Tibial nerve (tissue), 4 donors: Measurements from ENCODE around the gene RAI14. TPM values are rescaled to one million over a fixed set of nuclear protein-coding genes. Genes with fewer than 3 reads are reported as not detected.

ENCODE experiments used
- DNase-seq, 2 donors: peaks; one replicate each; pipeline ENCODE4 v3.0.0-alpha.2; 2019; ENCODE audit warnings: low spot score in 2 of 2
- H3K27ac ChIP-seq, 4 donors: fragments of 200-600 bp; sonication (generic) in 3 of 4; one replicate each; pipeline ENCODE4 v1.5.1; 2017 to 2019; ENCODE audit warnings: mild to moderate bottlenecking in 1 of 4
- H3K27me3 ChIP-seq, 2 donors: fragments of 200-600 bp; sonication (generic) in 1 of 2; one replicate each; pipeline versions ENCODE4 v1.5.1 to v1.6.0; 2017 to 2019
- H3K36me3 ChIP-seq, 3 donors: fragments of 200-600 bp; sonication (generic); one replicate each; pipeline ENCODE4 v1.5.1; 2018 to 2019
- H3K4me1 ChIP-seq, 4 donors: fragments of 200-600 bp; sonication (generic) in 3 of 4; one replicate each; pipeline ENCODE4 v1.5.1; 2017 to 2019
- H3K4me3 ChIP-seq, 4 donors: fragments of 200-600 bp; sonication (generic) in 3 of 4; one replicate each; pipeline ENCODE4 v1.5.1; 2017 to 2019; ENCODE audit warnings: mild to moderate bottlenecking in 1 of 4, moderate library complexity in 1 of 4
- H3K9me3 ChIP-seq, 4 donors: fragments of 200-600 bp; sonication (generic) in 3 of 4; one replicate each; pipeline ENCODE4 v1.5.1; 2017 to 2019
- CTCF ChIP-seq, 5 experiments: fragments of 200-600 bp in 3 of 5; fragments of 450-650 bp in 2 of 5; sonication (generic) in 3 of 5; IDR thresholded peaks; one replicate each; pipeline ENCODE4 v1.5.1; 2016 to 2019; ENCODE audit warnings: antibody characterized with exemption in 5 of 5, mild to moderate bottlenecking in 3 of 5, moderate library complexity in 2 of 5
- EP300 ChIP-seq, 2 donors: sonication (generic); formaldehyde crosslinking; IDR thresholded peaks; one replicate each; pipeline ENCODE4 v1.6.1; 2017; ENCODE audit warnings: antibody characterized with exemption in 2 of 2, mild to moderate bottlenecking in 1 of 2
- POLR2A ChIP-seq, 2 donors: fragments of 450-650 bp; IDR thresholded peaks; one replicate each; pipeline ENCODE4 v1.6.1; 2017; ENCODE audit warnings: antibody characterized with exemption in 2 of 2, mild to moderate bottlenecking in 2 of 2, moderate library complexity in 2 of 2
- WGBS, 2 donors: methylation state at CpG; one replicate each; pipeline ENCODE4 v1.1.5; 2018; 5-methylcytosine and 5-hydroxymethylcytosine counted together
- total RNA-seq, 4 donors: library from RNA; depleted of rRNA; stranded (reverse); fragments of >200 nt; gene quantifications; one replicate each; pipeline ENCODE4 v1.1.0, GENCODE V29; 2016

Gene RAI14
- total RNA-seq, 4 donors from 2014 or later = 42.8 to 72.2 (median 68.0) TPM

GRCh38 chr5:34691326-34691725, 35.2 kb downstream of the RAI14 start:
- DNase-seq = no peak
- no peak for TF ChIP-seq POLR2A (IDR thresholded peaks at IDR 0.05)
- TF ChIP-seq CTCF (IDR thresholded peaks at IDR 0.05) = no peak
- WGBS, 2 donors = 48 to 54% methylated on average over 6 of the region's 6 CpGs
- no peaks in the 10 kb centered on the region for H3K27me3 ChIP-seq
- no peak overlapping the region for H3K27ac ChIP-seq
- peaks cover 0 to 7% (median 0%) of the 10 kb centered on the region in 3 donors for H3K36me3 ChIP-seq
- H3K9me3 ChIP-seq = no peaks in the 10 kb centered on the region
- H3K4me3 ChIP-seq = no peak overlapping the region
- peaks cover 0 to 74% (median 27%) of the 10 kb centered on the region in 4 donors for H3K4me1 ChIP-seq

- Histone ChIP-seq H3K27me3 (no peaks in the 10 kb centered on the region), H3K9me3 (no peaks in the 10 kb centered on the region), H3K4me3 (no peak overlapping the region), H3K4me1 (peaks cover 0 to 67% (median 23%) of the 10 kb centered on the region in 4 donors), H3K36me3 (peaks cover 0 to 7% (median 0%) of the 10 kb centered on the region in 3 donors), H3K27ac (no peak overlapping the region)
- DNase-seq = no peak
- no peak for TF ChIP-seq EP300 (IDR thresholded peaks at IDR 0.05)
- no peak for TF ChIP-seq CTCF (IDR thresholded peaks at IDR 0.05)
- TF ChIP-seq POLR2A (IDR thresholded peaks at IDR 0.05) = no peak
- WGBS, 2 donors = 89 to 95% methylated on average over 6 of the region's 6 CpGs
Measured at GRCh38 chr5:34692786-34693185, 36.7 kb downstream of the RAI14 start.

GRCh38 chr5:34694012-34694411, 37.9 kb downstream of the RAI14 start:
- H3K27me3 ChIP-seq = no peaks in the 10 kb centered on the region
- TF ChIP-seq EP300 (IDR thresholded peaks at IDR 0.05) (no peak), POLR2A (IDR thresholded peaks at IDR 0.05) (no peak), CTCF (IDR thresholded peaks at IDR 0.05) (no peak)
- H3K27ac ChIP-seq = peak overlapping the region in 3 of 4 donors; percentile 5 to 83 (median 69)
- peaks cover 0 to 8% (median 0%) of the 10 kb centered on the region in 3 donors for H3K36me3 ChIP-seq
- 81 to 91% methylated on average over 1 of the region's 1 CpG for WGBS, 2 donors
- H3K9me3 ChIP-seq = no peaks in the 10 kb centered on the region
- no peak for DNase-seq
- peaks cover 0 to 62% (median 19%) of the 10 kb centered on the region in 4 donors for H3K4me1 ChIP-seq
- no peak overlapping the region for H3K4me3 ChIP-seq

GRCh38 chr5:34694685-34695084, 38.6 kb downstream of the RAI14 start:
- Histone ChIP-seq H3K9me3 (no peaks in the 10 kb centered on the region), H3K4me3 (no peak overlapping the region), H3K4me1 (peaks cover 0 to 69% (median 19%) of the 10 kb centered on the region in 4 donors), H3K36me3 (peaks cover 0 to 4% (median 0%) of the 10 kb centered on the region in 3 donors), H3K27ac (peak overlapping the region in 3 of 4 donors; percentile 5 to 83 (median 69)), H3K27me3 (no peaks in the 10 kb centered on the region)
- no peak for TF ChIP-seq POLR2A (IDR thresholded peaks at IDR 0.05)
- TF ChIP-seq CTCF (IDR thresholded peaks at IDR 0.05) = no peak
- no peak for TF ChIP-seq EP300 (IDR thresholded peaks at IDR 0.05)
- no peak for DNase-seq
- 72 to 73% methylated on average over 4 of the region's 4 CpGs for WGBS, 2 donors

GRCh38 chr5:34695275-34696027, 39.3 kb downstream of the RAI14 start:
- Histone ChIP-seq H3K27ac (peak overlapping the region in 2 of 4 donors; percentile 69 to 83), H3K4me3 (no peak overlapping the region), H3K9me3 (no peaks in the 10 kb centered on the region), H3K27me3 (no peaks in the 10 kb centered on the region), H3K36me3 (peaks cover 0 to 4% (median 0%) of the 10 kb centered on the region in 3 donors), H3K4me1 (peaks cover 0 to 70% (median 19%) of the 10 kb centered on the region in 4 donors)
- no peak for TF ChIP-seq CTCF (IDR thresholded peaks at IDR 0.05)
- no peak for TF ChIP-seq EP300 (IDR thresholded peaks at IDR 0.05)
- no peak for TF ChIP-seq POLR2A (IDR thresholded peaks at IDR 0.05)
- WGBS, 2 donors = 67 to 94% methylated on average over 1 of the region's 1 CpG
- DNase-seq = no peak
